IMR-90 (cell line): Measurements from ENCODE around the gene TPM2. TPM values are rescaled to one million over a fixed set of nuclear protein-coding genes. Genes with fewer than 3 reads are reported as not detected.

Source experiments
- ATAC-seq: fragments of 200-7000 bp; cut with Tn5 transposase; 2 replicates; pipeline ENCODE4 v1.9.1; 2020; ENCODE audit warnings: low read depth, mild to moderate bottlenecking, moderate library complexity
- BruUV-seq: library from RNA; stranded (reverse); fragments of 400-500 nt; replicated peaks from 2 replicates; lab custom pipeline; 2021; lab: Mats Ljungman, UMichigan
- CTCF ChIA-PET: fragments of 300-600 bp; formaldehyde crosslinking; extraction: SDS; loops from one replicate; lab custom pipeline; 2021; ENCODE audit warnings: antibody characterized with exemption; lab: Yijun Ruan, JAX
- POLR2A ChIA-PET: fragments of 300-600 bp; sonication (Branson Sonifier 250); formaldehyde crosslinking; loops from one replicate; lab custom pipeline; 2022; ENCODE audit warnings: antibody characterized with exemption; ENCODE audit not compliant: unreplicated experiment; lab: Charles Lee
- DNase-seq: peaks from one replicate; pipeline ENCODE4 v3.0.0; 2013
- H2AFZ ChIP-seq: replicated peaks from 2 replicates; pipeline ENCODE3; 2013; ENCODE audit warnings: low read length, mild to moderate bottlenecking; ENCODE audit not compliant: poor library complexity
- H2AK5ac ChIP-seq: 2 replicates; pipeline ENCODE4 v1.6.1; 2013; ENCODE audit warnings: low read depth, low read length, inconsistent platforms
- H2AK9ac ChIP-seq: replicated peaks from 2 replicates; pipeline ENCODE3; 2013; ENCODE audit warnings: mild to moderate bottlenecking, low read depth, low read length, moderate library complexity; ENCODE audit not compliant: poor library complexity
- H2BK120ac ChIP-seq: 2 replicates; pipeline ENCODE4 v1.6.1; 2013; ENCODE audit warnings: low read depth, low read length, inconsistent platforms
- H2BK15ac ChIP-seq: 3 replicates; pipeline ENCODE4 v1.6.1; 2013; ENCODE audit warnings: low read depth, low read length, inconsistent platforms
- H2BK20ac ChIP-seq: 2 replicates; pipeline ENCODE4 v1.6.1; 2013; ENCODE audit warnings: low read depth, mild to moderate bottlenecking, inconsistent platforms, low read length, moderate library complexity
- H2BK5ac ChIP-seq: 2 replicates; pipeline ENCODE4 v1.6.1; 2013; ENCODE audit warnings: mild to moderate bottlenecking, low read depth, low read length, inconsistent platforms; ENCODE audit not compliant: poor library complexity, severe bottlenecking
- H3K14ac ChIP-seq: replicated peaks from 2 replicates; pipeline ENCODE4 v1.6.1; 2013; ENCODE audit warnings: low read depth, low read length, inconsistent platforms
- H3K18ac ChIP-seq: 2 replicates; pipeline ENCODE4 v1.6.1; 2013; ENCODE audit warnings: low read depth, low read length, control low read depth
- H3K23ac ChIP-seq: 2 replicates; pipeline ENCODE4 v1.6.1; 2013; ENCODE audit warnings: low read depth, low read length, inconsistent platforms
- H3K27ac ChIP-seq: 2 replicates; pipeline ENCODE4 v1.5.1; 2013; ENCODE audit warnings: mild to moderate bottlenecking, control low read depth, low read length; ENCODE audit not compliant: insufficient read depth
- H3K27me3 ChIP-seq: 2 replicates; pipeline ENCODE4 v1.6.1; 2013; ENCODE audit warnings: low read length; ENCODE audit not compliant: control insufficient read depth, insufficient read depth
- H3K36me3 ChIP-seq: 2 replicates; pipeline ENCODE4 v1.6.1; 2013; ENCODE audit warnings: low read length, mixed read lengths; ENCODE audit not compliant: control insufficient read depth, insufficient read depth
- H3K4ac ChIP-seq: 2 replicates; pipeline ENCODE4 v1.6.1; 2013; ENCODE audit warnings: low read depth, low read length, inconsistent platforms
- H3K4me1 ChIP-seq: 2 replicates; pipeline ENCODE4 v1.6.1; 2013; ENCODE audit warnings: low read length, mixed read lengths; ENCODE audit not compliant: control insufficient read depth, insufficient read depth
- H3K4me2 ChIP-seq: 2 replicates; pipeline ENCODE4 v1.6.1; 2013; ENCODE audit warnings: low read depth, mild to moderate bottlenecking, control low read depth, low read length, moderate library complexity
- H3K4me3 ChIP-seq: 2 replicates; pipeline ENCODE4 v1.5.1; 2013; ENCODE audit warnings: low read depth, mild to moderate bottlenecking, control low read depth, low read length, moderate library complexity; ENCODE audit not compliant: insufficient read depth
- H3K56ac ChIP-seq: 2 replicates; pipeline ENCODE4 v1.6.1; 2013; ENCODE audit warnings: low read length, inconsistent platforms; ENCODE audit not compliant: insufficient read depth; ENCODE audit errors: extremely low read depth
- H3K79me1 ChIP-seq, 2 experiments: 2 replicates each; pipeline ENCODE4 v1.6.1; 2013; ENCODE audit warnings: low read length in 2 of 2, inconsistent platforms in 1 of 2, low read depth in 1 of 2
- H3K9ac ChIP-seq: 2 replicates; pipeline ENCODE4 v1.6.1; 2013; ENCODE audit warnings: low read depth, low read length, control low read depth
- H3K9me1 ChIP-seq: 2 replicates; pipeline ENCODE4 v1.6.1; 2013; ENCODE audit warnings: low read length, inconsistent platforms; ENCODE audit not compliant: insufficient read depth
- H3K9me3 ChIP-seq: 2 replicates; pipeline ENCODE4 v1.6.1; 2013; ENCODE audit warnings: low read length; ENCODE audit not compliant: control insufficient read depth, insufficient read depth
- H4K20me1 ChIP-seq: 2 replicates; pipeline ENCODE4 v1.6.1; 2013; ENCODE audit warnings: low read length, inconsistent platforms; ENCODE audit not compliant: insufficient read depth
- H4K5ac ChIP-seq: 2 replicates; pipeline ENCODE4 v1.6.1; 2013; ENCODE audit warnings: mild to moderate bottlenecking, low read depth, low read length, control low read depth
- H4K8ac ChIP-seq, 2 experiments: 2 replicates each; pipeline ENCODE4 v1.6.1; 2013; ENCODE audit warnings: low read depth in 2 of 2, low read length in 2 of 2, control low read depth in 1 of 2, inconsistent platforms in 1 of 2
- H4K91ac ChIP-seq: 2 replicates; pipeline ENCODE4 v1.6.1; 2013; ENCODE audit warnings: low read depth, low read length, inconsistent platforms; ENCODE audit not compliant: insufficient read depth
- CEBPB ChIP-seq: IDR thresholded peaks from 2 replicates; pipeline ENCODE4 v1.6.1; 2012; ENCODE audit warnings: low read depth, low read length, improper control_type of control experiment
- CHD1 ChIP-seq: IDR thresholded peaks from 2 replicates; pipeline ENCODE4 v1.6.1; 2012; ENCODE audit warnings: low read depth, low read length, improper control_type of control experiment
- FOS ChIP-seq: fragments of 150-350 bp; IDR thresholded peaks from 2 replicates; pipeline ENCODE4 v1.6.1; 2016; ENCODE audit warnings: low read depth, low read length
- MXI1 ChIP-seq: IDR thresholded peaks from 2 replicates; pipeline ENCODE4 v1.6.1; 2012; ENCODE audit warnings: low read depth, mild to moderate bottlenecking, low read length, moderate library complexity, borderline replicate concordance
- NFE2L2 ChIP-seq: fragments of 150-350 bp; IDR thresholded peaks from 2 replicates; pipeline ENCODE4 v1.6.1; 2016; ENCODE audit warnings: low read depth, mild to moderate bottlenecking, low read length
- POLR2A ChIP-seq: IDR thresholded peaks from 2 replicates; pipeline ENCODE4 v1.6.1; 2012; ENCODE audit warnings: mild to moderate bottlenecking, low read depth, low read length
- RAD21 ChIP-seq: IDR thresholded peaks from 2 replicates; pipeline ENCODE4 v1.6.1; 2012; ENCODE audit warnings: low read length, improper control_type of control experiment
- RCOR1 ChIP-seq: IDR thresholded peaks from 2 replicates; pipeline ENCODE4 v1.6.1; 2012; ENCODE audit warnings: mild to moderate bottlenecking, low read length, improper control_type of control experiment; ENCODE audit not compliant: insufficient replicate concordance
- RFX5 ChIP-seq: IDR thresholded peaks from 2 replicates; pipeline ENCODE4 v1.8.0; 2012; ENCODE audit warnings: low read depth, mild to moderate bottlenecking, low read length, moderate library complexity
- SMC3 ChIP-seq: fragments of 150-350 bp; IDR thresholded peaks from 2 replicates; pipeline ENCODE4 v1.6.1; 2016; ENCODE audit warnings: low read depth, mild to moderate bottlenecking, antibody characterized with exemption, low read length, moderate library complexity
- USF2 ChIP-seq: fragments of 150-350 bp; IDR thresholded peaks from 2 replicates; pipeline ENCODE4 v1.6.1; 2017; ENCODE audit warnings: mild to moderate bottlenecking, antibody characterized with exemption, low read length, low read depth
- WGBS, 2 experiments: methylation state at CpG; one replicate each; pipeline versions ENCODE4 v1.1.5 to v1.1.7; 2013; ENCODE audit warnings: missing lambda C conversion rate in 2 of 2; ENCODE audit not compliant: insufficient read length in 1 of 2; ENCODE audit errors: extremely low coverage in 2 of 2; 5-methylcytosine and 5-hydroxymethylcytosine counted together
- dilution Hi-C: fragments of 300-500 bp; cut with HindIII; formaldehyde crosslinking; loops from one replicate; pipeline ENCODE4 v1.14.3; 2018; ENCODE audit warnings: low sequenced_read_pairs; ENCODE audit not compliant: unreplicated experiment
- in situ Hi-C: fragments of 300-500 bp; cut with MboI; formaldehyde crosslinking; loops from 3 replicates; pipeline ENCODE4 v1.14.3; 2019; ENCODE audit warnings: low sequenced_read_pairs, inconsistent platforms, mixed read lengths
- intact Hi-C: fragments of 100-400 bp; cut with micrococcal nuclease; formaldehyde crosslinking; loops from 2 replicates; pipeline ENCODE4 v1.10.0; 2022
- polyA plus RNA-seq, 3 experiments: library from polyadenylated mRNA; depleted of rRNA; stranded (reverse); fragments of >200 nt; gene quantifications; 2 replicates each; pipeline ENCODE4 v1.2.3, GENCODE V29; 2012; ENCODE audit warnings: low replicate concordance in 1 of 3
- total RNA-seq: library from RNA; depleted of rRNA; stranded (reverse); fragments of >200 nt; gene quantifications from 2 replicates; pipeline ENCODE4 v1.2.3, GENCODE V29; 2012
- TF ChIP-seq, protein P1 (sequence below): conservative IDR thresholded peaks from 2 replicates; pipeline ENCODE4 v1.5.1; 2012; ENCODE audit warnings: mild to moderate bottlenecking, low read depth, low read length, improper control_type of control experiment
- TF ChIP-seq, protein P2 (sequence below): fragments of 150-350 bp; IDR thresholded peaks from 2 replicates; pipeline ENCODE4 v1.6.1; 2016; ENCODE audit warnings: low read depth, mild to moderate bottlenecking, low read length, moderate library complexity, borderline replicate concordance

The TPM2 gene
- total and polyA plus RNA-seq, 2 of the 4 experiments (the other 2 are of a cell fraction): 960 to 2,500 TPM

- Histone ChIP-seq H2AK9ac (no peak overlapping the region), H3K18ac (no peak overlapping the region), H3K23ac (no peak overlapping the region), H3K79me1 (peaks cover 55 to 76% of the 10 kb centered on the region in 2 experiments), H3K27ac (no peak overlapping the region), H3K4me1 (no peaks in the 10 kb centered on the region), H3K14ac (no peak overlapping the region), H4K8ac (no peak overlapping the region), H3K36me3 (peaks cover 90% of the 10 kb centered on the region), H3K9ac (no peak overlapping the region), H2AK5ac (no peak overlapping the region), H2AFZ (no peak overlapping the region), H3K9me1 (peaks cover 7% of the 10 kb centered on the region), H4K91ac (no peak overlapping the region), H3K56ac (no peak overlapping the region), H3K4me3 (no peak overlapping the region), H3K9me3 (no peaks in the 10 kb centered on the region), H2BK20ac (no peak overlapping the region), H4K20me1 (peaks cover 18% of the 10 kb centered on the region), H4K5ac (no peak overlapping the region), H2BK15ac (no peak overlapping the region), H3K4me2 (no peak overlapping the region), H3K27me3 (no peaks in the 10 kb centered on the region), H3K4ac (no peak overlapping the region), H2BK120ac (no peak overlapping the region), H2BK5ac (no peak overlapping the region)
- BruUV-seq: no TSS peak
- in situ Hi-C loops: no loop called here
- intact Hi-C loops: no loop called here
- ATAC-seq: no peak
- ChIA-PET CTCF (no interaction called here), POLR2A (no interaction called here)
- TF ChIP-seq MXI1 (no peak), CHD1 (no peak), SMC3 (no peak), RAD21 (no peak), USF2 (no peak), FOS (no peak), POLR2A (no peak), NFE2L2 (no peak), CEBPB (no peak), RCOR1 (no peak), RFX5 (no peak)
- TF ChIP-seq, protein P1, sequence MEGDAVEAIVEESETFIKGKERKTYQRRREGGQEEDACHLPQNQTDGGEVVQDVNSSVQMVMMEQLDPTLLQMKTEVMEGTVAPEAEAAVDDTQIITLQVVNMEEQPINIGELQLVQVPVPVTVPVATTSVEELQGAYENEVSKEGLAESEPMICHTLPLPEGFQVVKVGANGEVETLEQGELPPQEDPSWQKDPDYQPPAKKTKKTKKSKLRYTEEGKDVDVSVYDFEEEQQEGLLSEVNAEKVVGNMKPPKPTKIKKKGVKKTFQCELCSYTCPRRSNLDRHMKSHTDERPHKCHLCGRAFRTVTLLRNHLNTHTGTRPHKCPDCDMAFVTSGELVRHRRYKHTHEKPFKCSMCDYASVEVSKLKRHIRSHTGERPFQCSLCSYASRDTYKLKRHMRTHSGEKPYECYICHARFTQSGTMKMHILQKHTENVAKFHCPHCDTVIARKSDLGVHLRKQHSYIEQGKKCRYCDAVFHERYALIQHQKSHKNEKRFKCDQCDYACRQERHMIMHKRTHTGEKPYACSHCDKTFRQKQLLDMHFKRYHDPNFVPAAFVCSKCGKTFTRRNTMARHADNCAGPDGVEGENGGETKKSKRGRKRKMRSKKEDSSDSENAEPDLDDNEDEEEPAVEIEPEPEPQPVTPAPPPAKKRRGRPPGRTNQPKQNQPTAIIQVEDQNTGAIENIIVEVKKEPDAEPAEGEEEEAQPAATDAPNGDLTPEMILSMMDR: no peak
- TF ChIP-seq, protein P2, sequence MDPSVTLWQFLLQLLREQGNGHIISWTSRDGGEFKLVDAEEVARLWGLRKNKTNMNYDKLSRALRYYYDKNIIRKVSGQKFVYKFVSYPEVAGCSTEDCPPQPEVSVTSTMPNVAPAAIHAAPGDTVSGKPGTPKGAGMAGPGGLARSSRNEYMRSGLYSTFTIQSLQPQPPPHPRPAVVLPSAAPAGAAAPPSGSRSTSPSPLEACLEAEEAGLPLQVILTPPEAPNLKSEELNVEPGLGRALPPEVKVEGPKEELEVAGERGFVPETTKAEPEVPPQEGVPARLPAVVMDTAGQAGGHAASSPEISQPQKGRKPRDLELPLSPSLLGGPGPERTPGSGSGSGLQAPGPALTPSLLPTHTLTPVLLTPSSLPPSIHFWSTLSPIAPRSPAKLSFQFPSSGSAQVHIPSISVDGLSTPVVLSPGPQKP: no peak
- 93% methylated on average over 4 of the region's 4 CpGs; no CpG with 5 or more reads in 1 of the 2 experiments for WGBS, 2 experiments
- dilution Hi-C loops: no loop called here
- no peak for DNase-seq
Observed at GRCh38 chr9:35708146-35708545, 18.4 kb upstream of the TPM2 start.
